Measurements from ENCODE around the gene NEK6.
A peak's percentile ranks its signal among the peaks of the same experiment; 100 is the strongest.

Gene NEK6

DNA sequence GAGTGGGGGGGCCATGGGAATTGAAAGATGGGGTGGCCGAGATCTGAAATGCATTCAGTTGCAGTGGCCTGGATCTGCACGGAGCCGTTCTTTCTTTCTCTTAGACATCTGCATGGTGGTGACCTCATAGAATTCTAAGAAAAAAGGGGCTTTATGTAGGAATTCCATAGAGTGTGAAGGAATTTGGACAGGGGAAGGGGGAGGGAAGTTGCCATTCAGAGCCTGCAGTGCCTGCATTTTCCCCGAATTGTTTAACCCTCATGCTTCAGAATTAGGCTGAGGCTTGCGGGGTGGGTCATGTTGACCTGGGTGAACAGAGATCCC is 4.9 kb downstream of the NEK6 start:
- no peak for DNase-seq

- no peak for DNase-seq
Measured at GRCh38 chr9:124263213-124263612, 5.5 kb downstream of the NEK6 start.

- no peak for DNase-seq
Measured at GRCh38 chr9:124263800-124264426, 6.2 kb downstream of the NEK6 start.

GRCh38 chr9:124264823-124265233 is 7.1 kb downstream of the NEK6 start:
- peak in 1 of 2 donors; percentile 25 for DNase-seq

GRCh38 chr9:124265551-124265950 is 7.8 kb downstream of the NEK6 start:
- no peak for DNase-seq

GRCh38 chr9:124266139-124266825 is 8.5 kb downstream of the NEK6 start:
- DNase-seq = no peak

DNA sequence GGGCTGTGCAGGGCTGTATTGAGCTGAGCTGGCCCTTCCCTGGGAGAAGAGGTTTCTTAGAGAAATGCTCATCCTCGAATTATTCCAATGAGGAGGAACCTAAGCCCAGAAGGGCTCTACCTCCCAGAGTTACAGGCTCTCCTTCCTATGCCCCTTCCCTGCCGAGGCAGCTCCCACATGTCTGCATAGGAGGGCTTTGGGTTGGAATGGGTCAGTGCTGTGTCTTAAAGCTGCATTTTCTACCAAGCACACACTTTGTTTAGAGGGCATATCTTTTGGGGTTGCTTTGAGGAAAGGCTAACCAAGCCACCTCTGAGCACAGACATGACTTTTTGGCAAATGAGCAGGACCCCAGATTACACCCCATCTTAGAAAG is 9.1 kb downstream of the NEK6 start:
- DNase-seq = no peak

DNA sequence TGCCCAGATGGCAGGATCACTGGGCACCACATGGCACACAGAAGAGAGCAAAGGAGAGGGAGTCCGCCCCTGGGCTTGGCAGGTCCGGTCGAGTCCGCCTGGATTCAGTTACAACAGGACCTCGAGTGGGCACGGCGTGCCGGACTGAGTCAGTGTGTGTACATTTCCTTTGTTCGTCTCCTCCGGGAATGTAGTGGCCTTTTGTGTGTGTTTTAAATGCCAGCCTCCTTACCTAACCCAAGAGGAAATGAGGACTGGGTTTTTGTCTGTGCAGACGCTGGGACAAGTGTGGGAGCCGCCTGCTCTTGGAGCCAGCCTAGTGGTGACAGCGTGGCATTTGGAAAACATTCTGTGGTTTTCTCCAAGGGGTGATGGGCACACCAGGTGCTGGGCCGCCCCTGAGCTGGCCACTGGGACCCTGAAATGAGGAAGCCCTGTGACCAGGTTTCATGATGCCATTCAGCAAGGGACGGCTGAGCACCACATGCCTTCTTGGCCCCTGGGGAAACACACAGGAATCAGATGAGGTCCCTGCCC is 9.6 kb downstream of the NEK6 start:
- DNase-seq = peak in 1 of 2 donors; percentile 27

- DNase-seq = no peak
Measured at GRCh38 chr9:124268248-124268647, 10.5 kb downstream of the NEK6 start.

DNA sequence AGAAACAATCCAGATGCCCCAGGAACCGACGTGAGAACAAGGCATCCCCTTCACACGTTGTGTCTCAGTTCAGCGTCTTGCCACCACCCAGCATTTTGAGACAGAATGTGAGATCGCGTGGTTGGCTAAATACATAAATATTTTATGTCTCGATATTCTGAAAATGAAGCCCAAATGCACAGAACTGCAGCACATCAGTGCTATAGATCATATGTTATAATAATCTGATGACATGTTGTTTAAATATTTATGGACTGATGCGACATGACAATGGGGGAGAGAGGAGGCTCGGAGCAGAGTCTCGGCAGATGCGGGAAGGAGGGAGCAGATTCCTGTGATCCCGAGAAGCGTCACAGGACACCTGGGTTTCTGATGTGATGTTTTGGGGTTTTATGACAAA is 10.9 kb downstream of the NEK6 start:
- no peak for DNase-seq

- DNase-seq = no peak
Measured at GRCh38 chr9:124269556-124269955, 11.8 kb downstream of the NEK6 start.

GRCh38 chr9:124270504-124271335 is 13.0 kb downstream of the NEK6 start:
- no peak for DNase-seq

GRCh38 chr9:124271660-124272059 is 13.9 kb downstream of the NEK6 start:
- no peak for DNase-seq

GRCh38 chr9:124272118-124272517 is 14.4 kb downstream of the NEK6 start:
- DNase-seq = no peak

GRCh38 chr9:124272979-124273378 is 15.2 kb downstream of the NEK6 start:
- DNase-seq = no peak

- no peak for DNase-seq
Measured at GRCh38 chr9:124273427-124274160, 15.8 kb downstream of the NEK6 start.

GRCh38 chr9:124274226-124274625 is 16.5 kb downstream of the NEK6 start:
- no peak for DNase-seq

GRCh38 chr9:124274738-124275137 is 17.0 kb downstream of the NEK6 start:
- DNase-seq = no peak

- DNase-seq = no peak
Measured at GRCh38 chr9:124277420-124277819, 19.7 kb downstream of the NEK6 start.

DNA sequence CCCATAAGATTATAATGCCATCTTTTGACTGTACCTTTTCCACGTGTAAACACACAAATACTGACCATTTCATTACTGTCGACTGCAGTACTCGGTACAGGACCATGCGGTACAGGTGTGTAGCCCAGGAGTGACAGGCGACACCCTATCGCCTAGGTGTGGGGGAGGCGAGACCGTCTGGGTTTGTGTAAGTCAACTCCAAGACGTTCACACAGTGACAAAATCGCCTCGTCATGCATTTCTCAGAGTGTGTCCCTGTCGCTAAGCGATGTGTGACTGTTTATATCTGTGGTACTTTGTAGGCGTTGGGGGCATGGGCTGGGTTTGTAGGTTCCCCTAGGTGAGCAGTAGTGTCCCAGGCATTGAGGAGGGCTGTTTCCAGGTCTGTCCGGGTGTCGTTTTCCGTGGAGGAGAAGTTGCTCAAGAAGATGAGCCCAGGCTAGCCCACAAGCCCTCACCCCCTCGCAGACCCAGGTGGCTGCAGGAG is 20.3 kb downstream of the NEK6 start:
- DNase-seq = peak in 1 of 2 donors; percentile 21

- no peak for DNase-seq
Measured at GRCh38 chr9:124279531-124280175, 21.9 kb downstream of the NEK6 start.

GRCh38 chr9:124280176-124280691 is 22.5 kb downstream of the NEK6 start:
- no peak for DNase-seq
